HG02885 (cell line): Measurements from ENCODE around the gene ZFP30.

ENCODE experiments used
- ATAC-seq: cut with Tn5 transposase; IDR thresholded peaks from one replicate; pipeline ENCODE4 v1.9.1; 2021; ENCODE audit warnings: mild to moderate bottlenecking; ENCODE audit not compliant: unreplicated experiment, poor library complexity

The ZFP30 gene

DNA sequence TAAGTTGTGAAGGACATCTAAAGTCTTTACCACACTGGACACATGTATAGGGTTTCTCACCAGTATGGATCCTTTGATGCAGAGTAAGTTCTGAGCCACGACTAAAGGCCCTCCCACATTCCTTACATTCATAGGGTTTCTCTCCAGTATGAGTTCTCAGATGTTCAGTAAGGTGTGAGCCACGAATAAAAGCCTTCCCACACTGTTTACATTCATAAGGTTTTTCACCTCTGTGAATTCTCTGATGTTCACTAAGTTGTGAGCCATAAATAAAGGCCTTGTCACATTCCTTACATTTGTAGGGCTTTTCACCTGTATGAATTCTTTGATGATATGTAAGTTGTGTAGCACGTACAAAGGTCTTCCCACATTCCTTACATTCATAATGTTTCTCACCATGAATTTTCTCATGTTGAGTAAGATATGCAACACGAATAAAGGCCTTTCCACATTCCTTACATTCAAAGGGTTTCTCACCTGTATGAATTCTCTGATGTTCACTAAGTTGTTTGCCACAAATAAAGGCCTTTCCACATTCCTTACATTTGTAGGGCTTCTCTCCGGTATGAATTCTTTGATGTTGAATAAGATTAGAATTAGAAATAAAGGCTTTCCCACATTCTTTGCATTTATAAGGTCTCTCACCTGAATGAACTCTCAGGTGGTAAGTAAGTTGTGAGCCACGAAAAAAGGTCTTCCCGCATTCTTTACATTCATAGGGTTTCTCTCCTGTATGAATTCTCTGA is 90.5 kb downstream of the ZFP30 start:
- ATAC-seq: no peak
